NCI-H2107 (cell line): ENCODE data around the gene IQSEC3.
"Not testable (repeated sequence)": the region's sequence is repeated elsewhere in the genome, so short reads cannot be mapped to it uniquely, and the experiment has no call there.

Source experiments
- DNase-seq: peaks from one replicate; lab custom pipeline; 2025; lab: John Stamatoyannopoulos, UW

The IQSEC3 gene

DNA sequence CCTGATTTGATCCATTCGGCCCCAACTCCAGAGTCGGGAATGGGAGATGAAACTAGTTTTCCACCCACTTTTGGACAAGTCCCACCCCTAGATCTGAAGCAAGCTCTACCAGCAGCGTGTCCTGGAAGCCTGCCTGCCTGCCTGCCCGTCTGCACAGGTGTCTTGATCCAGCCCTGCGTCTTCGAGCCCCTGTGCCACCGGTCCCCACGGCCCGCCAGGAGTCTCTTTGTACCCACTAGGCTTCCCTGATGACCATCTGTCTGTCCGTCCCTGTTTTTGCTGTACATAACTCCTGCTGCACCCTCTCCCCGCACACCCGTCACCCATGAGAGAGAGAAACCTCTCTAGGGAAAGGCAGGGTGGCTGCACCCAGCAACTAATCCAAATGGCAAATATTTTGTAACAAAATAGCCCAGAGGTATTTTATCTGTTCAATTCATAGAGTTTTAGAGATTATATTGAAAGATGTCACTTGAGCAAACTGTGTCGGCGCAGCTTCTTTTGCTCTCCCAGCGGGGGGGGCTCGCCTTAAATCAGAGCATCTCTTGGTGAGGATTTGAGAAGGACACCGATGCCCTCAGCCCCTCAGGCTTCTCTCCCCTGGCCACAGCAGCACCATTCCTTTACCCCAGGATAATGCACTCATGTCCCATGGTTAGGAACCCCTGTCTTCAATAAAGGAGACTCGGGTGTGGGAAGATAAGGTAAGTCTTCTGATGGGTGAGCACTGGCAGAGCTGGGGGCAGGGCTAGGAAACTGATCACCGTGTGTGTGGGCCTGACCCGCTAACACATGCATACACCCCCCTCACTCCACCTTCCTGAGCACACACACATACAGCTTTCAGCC is 111.6 kb downstream of the IQSEC3 start:
- no peak for DNase-seq

DNA sequence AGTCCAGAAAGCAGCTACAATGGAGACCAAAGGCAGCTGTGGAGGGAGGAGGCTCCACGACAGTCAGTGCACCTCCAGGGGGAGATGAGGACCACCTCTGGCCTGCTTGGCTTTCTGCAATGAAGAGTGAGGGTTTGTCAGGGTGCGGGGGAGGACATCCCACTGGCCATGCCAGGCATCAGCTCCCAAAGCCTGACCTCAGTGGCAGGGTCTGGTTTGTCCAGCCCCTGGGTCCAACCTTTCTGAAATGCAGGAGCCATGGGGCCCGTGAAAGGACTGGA is 112.2 kb downstream of the IQSEC3 start:
- DNase-seq = no peak

DNA sequence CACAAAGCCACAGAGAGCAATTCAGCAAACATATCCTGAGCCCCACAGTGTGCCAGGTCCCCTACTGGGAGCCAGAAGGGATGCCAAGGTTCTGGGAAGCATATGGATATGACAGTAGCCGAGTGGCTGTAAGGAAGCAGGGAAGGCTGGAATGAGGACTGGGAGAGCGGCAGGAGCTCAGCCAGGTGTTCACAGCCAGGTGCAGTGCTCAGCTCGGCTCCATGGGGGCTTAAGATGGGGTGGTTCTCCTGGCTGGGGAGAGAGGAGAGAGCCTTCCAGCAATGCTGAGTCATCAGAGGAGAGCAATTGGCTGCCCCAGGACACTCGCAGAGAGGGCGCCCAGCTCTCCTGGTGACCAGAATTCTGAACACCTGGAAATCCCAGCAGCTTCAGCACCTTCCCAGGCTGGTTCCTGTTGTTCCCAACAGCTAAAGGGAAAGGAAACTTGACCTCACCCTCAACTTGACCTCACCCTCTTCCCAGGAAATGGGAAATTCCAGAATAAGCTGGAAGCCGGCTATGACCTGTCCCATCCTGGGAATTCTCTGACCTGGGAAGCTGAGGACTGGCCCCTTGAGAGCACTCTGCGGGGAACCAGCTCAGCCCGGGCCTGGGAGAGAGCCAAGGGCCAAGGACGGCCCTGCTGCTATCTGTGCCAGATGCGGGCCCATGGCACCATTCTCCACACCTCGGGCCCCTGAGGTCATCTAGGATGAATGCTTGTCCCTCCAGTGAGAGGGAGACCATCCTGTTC is 112.7 kb downstream of the IQSEC3 start:
- peak; percentile 57 for DNase-seq

DNA sequence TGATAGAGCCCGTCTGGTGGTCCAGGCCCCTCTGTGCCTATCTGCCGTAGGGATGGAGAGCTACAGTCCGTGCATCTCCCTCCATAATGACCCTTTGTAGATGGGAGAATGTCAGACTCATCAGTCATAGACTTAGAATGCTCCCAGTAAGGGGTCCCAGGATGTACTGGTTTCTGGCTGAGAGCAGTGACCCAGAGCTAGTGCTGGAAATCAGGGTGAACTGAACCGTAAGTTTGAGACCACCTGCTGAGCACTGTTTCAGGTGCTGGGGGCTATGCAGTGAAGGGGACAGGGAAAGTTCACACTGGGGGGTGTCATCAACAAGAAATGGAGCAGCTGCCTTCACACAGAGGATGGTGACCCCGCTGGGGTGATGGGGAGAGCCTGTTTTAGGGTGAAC is 113.3 kb downstream of the IQSEC3 start:
- DNase-seq = no peak

DNA sequence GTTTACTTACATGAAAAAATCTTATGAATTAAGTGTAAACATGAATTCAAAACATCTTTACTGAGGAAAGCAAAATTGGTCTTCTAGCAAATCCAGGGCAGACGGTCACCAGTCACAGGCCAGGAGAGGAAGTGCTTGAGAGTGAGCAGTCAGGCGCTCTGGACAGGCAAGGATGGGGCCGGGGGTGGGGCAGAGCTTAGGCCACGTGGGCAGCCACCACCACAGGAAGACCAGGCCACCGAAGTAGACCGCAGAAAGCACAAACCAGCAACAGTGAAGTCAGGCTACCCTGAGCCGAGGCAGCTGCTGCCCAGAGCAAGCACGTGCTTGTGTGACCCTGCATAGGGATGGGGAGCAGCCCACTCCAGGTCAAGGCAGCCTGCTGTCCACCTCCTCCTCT is 113.9 kb downstream of the IQSEC3 start:
- no peak for DNase-seq

DNA sequence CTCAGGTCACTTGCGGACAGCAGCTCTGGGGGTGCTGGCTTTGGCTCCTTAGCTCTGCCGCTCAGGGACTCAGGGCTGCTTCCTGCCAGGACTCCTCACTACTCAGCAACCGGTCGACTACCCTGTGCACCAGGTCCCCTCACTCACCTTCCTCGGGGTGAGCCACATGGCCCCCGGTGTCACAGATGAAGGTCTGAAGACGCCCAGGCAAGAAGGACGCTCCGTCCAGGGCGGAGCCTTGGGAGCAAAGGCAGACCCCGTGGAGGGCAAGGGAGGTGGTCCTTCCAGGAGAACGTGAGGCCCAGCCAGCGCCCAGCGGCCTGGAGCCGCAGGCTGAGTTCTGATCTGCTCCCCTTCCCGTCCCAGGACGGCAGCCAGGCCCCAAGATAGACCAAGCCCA is 115.4 kb downstream of the IQSEC3 start:
- DNase-seq = no peak

DNA sequence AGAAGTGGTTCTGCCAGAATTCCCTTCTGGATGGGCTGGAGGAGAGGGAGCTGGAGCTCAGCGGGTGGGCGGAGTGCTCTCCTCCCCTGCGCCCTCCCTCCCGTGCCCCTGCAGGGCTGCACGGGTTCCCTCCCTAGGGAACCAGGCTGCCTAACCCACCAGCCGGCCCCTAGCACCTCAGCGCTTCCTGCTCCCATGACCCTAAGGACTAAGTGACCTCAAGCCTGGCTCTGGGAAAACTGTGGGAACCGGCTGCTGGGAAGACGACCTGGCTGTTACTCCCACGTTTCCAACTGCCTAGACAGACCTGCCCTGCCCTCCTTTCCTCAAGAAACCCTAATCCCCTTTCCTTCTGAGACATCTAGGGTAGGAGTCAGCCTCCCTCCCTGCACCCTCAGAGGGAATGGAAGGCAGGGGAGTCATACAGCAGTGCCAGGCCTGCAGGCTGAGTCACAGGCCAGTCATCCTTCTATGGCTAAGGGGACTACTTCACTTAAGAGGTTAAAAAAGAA is 115.9 kb downstream of the IQSEC3 start:
- no peak for DNase-seq

DNA sequence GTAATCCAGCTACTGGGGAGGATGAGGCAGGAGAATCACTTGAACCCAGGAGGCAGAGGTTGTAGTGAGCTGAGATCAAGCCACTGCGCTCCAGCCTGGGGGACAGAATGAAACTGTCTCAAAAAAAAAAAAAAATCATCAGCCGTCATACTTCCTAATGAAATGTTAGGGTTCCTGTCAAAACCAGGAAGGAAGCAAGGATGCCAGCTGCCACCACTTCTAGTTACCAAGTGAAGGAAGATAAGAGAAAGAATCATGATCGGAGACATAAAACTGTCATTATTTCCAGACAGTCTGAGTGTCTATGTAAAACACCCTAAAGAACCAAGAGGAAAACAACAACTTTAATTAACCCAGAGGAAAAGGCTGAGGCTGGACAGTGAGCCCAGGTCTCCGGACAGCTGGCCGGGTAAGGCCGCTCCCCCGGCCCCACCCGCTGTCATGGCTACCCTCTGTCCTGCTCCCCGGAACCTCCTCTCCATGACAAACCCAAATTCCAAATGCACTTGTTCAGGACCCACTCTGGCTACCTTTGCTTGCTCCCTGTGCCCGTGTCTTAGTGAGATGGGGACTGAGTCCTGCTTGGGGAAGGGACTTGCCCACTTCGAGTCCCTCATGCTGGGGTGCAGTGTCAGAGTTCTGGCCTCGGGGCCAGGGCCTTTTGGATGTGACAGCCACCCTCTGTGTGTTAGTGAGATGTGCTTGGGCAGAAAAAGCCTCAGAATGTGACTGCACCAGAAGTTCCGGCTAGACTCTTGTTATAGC is 118.4 kb downstream of the IQSEC3 start:
- no peak for DNase-seq

DNA sequence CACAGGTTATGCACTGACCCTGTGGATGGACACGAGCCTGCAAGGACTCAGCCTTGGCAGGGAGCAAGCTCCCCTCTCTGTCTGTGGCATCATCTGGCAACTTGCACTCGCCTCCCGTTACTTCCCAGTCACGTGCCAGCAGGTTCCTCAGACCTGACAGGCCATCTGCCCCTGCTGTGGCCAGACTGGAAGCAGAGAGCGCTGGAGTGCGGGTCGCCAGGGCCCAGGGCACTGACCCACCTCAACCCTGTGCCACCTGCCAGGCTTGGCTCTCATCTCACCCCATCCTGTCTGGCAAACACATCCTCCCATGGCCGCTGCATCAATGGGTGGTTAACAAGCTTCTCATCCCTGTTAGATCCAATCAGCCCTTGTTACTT is 119.0 kb downstream of the IQSEC3 start:
- no peak for DNase-seq

DNA sequence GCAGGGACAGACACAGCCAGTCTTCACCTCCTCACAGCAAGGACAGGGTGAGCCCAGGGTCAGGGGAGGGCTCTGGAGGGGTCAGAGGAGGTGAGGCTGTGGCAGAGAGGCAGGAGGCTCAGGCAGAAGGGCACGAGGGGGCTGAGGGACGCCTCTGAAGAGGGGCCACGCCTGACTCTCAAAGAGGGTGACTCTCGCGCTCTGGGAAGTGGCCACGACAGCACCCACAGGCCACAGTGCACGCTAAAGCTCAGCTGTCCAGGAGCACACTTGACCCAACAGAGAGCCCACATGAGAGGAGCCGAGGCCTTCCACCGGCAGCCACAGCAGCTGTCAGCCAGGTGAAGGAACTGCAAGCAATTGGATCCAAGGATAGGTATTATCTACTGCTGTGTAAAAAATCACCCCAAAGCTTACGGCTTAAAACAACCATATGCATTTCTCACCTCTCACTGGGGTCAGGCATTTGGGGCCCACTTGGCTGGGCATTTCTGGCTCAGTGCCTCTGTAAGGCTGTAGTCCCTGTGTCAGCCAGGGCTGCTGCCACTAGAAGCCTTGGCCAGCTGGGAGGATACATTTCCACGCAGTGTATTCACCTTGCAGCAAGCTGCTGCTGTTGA is 119.5 kb downstream of the IQSEC3 start:
- DNase-seq = no peak

DNA sequence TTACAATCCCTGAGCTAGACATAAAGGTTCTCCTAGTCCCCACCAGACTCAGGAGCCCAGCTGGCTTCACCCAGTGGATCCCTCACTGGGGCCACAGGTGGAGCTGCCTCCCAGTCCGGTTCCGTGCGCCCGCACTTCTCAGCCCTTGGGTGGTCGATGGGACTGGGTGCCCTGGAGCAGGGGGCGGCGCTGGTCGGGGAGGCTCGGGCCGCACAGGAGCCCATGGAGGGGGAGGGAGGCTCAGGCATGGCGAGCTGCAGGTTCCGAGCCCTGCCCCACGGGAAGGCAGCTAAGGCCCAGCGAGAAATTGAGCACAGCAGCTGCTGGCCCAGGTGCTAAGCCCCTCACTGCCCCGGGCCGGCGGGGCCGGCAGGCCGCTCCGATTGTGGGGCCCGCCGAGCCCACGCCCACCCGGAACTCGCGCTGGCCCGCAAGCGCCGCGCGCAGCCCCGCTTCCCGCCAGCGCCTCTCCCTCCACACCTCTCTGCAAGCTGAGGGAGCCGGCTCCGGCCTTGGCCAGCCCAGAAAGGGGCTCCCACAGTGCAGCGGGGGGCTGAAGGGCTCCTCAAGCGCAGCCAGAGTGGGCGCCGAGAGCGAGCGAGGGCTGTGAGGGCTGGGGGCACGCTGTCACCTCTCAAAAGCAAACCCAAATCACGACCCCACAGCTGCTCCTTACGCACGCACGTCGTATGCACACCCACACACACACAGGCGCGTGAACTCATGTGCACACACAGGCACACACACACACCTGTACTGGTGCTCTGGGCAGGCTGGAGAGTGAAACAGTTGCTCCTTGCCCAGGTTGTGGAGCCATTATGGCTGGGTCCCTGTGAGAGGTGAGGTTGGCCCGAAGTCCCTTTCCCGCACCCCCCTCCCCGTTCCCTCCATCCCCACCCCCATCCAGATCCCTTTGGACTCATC is 121.7 kb downstream of the IQSEC3 start:
- not testable (repeated sequence) for DNase-seq

DNA sequence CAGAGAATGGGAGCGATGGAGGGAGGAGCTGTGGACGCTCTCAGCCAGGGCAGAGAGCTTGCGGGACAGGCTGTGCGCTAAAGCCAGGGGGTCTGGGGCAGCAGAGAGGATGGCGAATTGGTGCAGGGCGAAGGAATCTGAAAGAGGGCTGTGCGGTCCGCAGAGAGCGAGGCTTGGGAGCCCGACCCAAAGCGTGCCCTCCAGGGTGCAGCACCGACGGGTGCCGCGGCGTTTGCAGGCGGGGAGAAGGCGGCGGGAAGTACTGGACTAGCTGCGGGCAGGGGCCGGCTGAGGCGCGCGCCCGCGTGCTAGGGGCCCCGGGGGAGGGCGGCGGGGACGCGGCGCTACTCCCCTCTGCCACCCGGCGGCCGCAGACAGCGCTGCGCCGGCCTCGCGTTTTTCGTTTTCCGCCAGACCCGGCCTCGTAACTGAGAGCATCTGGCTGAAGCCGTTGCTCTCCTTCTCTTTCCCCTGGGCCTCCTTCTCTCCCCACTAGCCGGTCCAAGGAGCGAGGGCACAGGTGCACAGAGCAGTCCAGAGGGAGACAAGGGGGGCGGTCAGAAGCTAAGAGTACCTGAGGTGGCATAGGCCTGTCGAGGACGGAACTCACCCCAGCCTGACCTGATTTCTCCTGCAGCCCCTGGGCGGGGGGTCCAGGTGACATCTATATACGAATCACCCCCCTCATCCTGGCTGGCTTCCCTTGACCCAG is 122.5 kb downstream of the IQSEC3 start:
- DNase-seq = peak; percentile 42

DNA sequence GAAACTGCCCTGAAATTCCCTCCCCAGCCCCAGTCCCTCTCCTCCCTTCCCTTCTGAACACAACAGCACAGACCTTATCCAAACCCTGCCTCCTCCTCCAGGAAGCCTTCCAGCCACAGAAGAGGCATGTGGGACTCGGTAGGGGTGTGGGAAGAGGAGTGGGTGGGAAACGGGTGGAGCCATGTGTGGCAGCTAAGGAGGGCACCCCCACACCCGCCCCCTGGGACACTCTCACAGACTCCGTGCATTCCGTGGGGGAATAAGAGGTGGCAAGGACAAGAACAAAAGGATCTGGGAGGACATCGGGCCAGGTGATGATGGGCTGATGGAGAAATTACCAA is 123.0 kb downstream of the IQSEC3 start:
- no peak for DNase-seq

DNA sequence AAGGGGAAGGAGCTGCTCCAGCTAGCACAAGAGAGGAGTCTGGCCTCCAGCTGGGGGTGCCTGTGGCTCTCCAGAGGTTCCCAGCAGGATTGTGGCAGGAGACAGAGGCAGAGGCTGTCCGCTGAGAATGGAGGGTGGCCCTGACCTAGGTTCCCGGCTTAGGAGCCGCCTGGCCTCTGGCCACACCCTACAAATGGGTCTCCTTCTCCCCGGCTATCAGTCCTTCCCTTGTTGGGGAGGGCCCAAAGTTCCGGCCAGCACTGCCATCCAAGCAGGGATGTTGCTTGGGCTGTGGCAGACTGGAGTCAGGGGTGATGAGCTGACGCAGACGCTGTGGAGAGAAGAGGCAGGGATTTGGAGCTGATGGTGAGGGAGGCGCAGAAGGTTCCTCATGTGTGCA is 124.3 kb downstream of the IQSEC3 start:
- DNase-seq = no peak

DNA sequence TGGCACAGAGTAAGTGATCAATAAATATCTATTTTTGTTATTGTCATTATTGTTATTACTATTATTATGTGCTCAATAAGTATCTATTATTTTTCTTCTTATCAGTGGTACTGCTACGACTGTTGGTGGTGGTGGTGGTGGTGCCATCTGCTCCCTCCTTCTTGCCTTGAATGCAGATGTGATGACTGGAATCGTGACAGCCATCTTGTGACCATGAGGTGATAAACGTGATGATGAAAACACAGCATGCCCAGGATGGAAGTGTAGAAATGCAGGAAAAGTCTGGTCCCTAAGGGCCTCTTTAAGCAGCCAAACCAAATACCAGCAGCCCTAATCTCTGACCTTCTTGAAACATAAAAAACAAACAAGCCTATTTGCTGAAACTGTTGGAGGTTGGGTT is 125.0 kb downstream of the IQSEC3 start:
- no peak for DNase-seq

DNA sequence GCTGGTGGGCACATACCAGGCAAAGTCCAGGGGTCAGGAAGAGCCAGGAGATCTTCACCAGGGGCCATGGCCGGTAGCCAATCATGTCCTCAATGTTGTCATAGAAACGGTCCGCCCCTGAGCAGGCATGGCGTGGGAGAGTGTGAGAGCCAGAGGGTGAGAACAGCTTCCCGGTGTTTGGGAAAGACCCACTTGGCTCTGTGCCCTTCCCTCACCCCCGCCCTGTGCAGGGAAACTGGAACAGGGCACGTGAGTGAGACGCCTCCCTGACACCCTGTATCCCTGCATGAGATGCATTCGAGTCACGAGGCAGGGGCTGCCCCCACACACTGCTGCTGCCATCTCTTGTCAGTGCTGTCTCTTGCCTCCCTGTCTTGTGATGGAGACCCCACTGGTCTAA is 126.7 kb downstream of the IQSEC3 start:
- no peak for DNase-seq

DNA sequence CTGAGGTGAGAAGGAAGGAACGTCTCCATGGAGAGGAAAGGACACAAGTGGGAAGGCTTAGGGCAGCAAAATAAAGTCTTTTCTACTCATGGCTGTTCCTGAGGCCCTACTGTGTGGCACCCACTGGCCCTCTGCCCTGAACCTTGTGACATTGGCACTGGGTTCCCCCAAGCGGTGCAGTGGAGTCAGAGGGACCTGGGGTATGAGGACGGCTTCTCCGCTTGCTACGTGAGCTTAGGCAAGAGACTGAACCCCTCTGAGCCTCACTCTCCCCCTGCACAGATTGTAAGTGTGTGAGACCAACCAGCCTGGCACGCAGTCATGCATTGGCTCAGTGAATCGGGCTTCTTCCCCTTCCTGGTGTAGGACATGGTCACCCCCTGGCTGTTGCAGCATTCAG is 127.7 kb downstream of the IQSEC3 start:
- DNase-seq = no peak

DNA sequence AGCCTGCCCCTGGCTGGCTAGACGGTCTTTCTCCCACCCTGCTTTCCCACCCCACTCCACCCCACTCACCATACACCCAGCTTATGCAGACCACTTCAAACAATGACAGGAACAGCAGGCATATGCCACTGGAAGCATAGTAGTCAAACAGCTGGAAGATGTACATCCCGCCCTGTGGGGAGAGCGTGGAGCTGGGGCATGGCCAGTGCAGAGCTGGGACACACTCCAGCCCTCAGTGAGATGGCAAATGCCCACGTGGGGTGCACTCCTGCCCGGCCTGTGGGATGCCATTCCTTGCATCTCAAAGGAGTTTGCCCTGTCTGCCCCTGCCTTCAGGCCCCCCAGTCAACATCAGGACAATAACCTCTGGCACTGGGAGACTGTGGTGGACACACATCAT is 128.6 kb downstream of the IQSEC3 start:
- DNase-seq = no peak

DNA sequence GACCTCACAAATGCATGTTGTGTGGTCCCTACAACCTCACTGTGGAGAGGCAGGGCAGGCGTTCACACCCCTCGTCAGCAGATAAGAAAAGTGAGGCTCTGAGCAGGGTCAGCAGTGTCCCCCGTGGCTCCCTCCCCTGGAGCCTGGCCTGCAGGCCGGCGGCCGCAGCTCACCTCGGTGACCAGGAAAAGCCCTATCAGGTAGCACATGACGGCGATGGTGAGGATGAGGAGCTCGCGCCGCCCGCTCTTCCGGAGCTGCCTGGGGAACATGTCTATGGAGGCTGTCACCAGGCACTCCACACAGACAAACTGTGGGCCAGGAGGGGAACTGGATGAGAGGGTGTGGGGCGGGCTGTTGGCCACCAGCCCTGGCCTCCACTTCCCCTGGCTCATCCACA is 129.4 kb downstream of the IQSEC3 start:
- no peak for DNase-seq

DNA sequence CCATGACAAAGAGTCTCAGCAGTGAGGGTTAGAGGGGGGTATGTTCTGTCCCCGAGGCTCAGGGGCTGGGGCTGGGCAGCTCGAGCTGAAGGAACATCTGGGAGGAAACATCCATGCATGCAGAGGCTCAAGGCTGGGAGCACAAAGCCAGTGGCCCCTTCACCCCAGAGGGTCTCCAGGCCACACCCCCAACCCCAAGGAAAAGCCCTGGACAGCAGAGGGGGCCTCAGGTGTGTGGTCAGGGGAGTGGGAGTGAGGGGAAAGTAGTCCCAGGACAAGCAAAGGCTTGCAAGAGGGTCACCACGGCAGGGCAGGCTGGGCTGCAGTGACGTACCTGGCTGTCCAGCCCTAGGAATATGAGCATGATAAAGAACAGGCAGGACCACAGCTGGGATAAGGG is 129.9 kb downstream of the IQSEC3 start:
- no peak for DNase-seq

DNA sequence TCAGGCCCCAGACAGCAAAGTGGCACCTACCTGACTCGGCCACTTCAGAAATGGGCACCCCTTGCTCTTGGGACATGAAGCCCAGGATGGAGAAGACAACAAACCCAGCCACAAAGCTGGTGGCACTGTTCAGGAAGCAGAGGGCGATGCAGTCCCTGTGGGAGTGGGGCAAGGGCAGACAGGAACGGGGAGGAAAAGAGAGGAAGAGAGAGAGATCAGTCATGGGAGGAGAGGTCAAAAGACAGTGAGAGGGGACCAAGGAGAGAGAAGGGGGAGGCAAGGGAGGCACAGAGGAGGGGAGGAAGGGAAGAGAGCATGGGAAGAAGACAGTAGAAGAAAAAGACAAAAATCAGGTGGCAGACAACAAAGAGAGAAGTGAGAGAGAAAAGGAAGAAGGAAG is 130.8 kb downstream of the IQSEC3 start:
- DNase-seq = no peak
